GM19035 (cell line): ENCODE measurements around the gene SCARF1.
"Not testable (repeated sequence)": the region's sequence is repeated elsewhere in the genome, so short reads cannot be mapped to it uniquely, and the experiment has no call there.

Source experiments
- ATAC-seq: cut with Tn5 transposase; IDR thresholded peaks from one replicate; pipeline ENCODE4 v1.9.1; 2021; ENCODE audit not compliant: unreplicated experiment

SCARF1 gene

GRCh38 chr17:1645207-1646171 is at the start of gene SCARF1:
Gene SCARF1, minus strand, starts transcription at chr17:1645732. Its CDS starts 35 bp downstream, at chr17:1645697.
- ATAC-seq = no peak

- ATAC-seq = no peak
These were observed 47.8 kb upstream of the SCARF1 start for GRCh38 chr17:1693339-1693738.

- ATAC-seq = no peak
These were observed 45.2 kb upstream of the SCARF1 start for GRCh38 chr17:1690544-1691221.

GRCh38 chr17:1688405-1688804 is 42.9 kb upstream of the SCARF1 start:
- ATAC-seq = not testable (repeated sequence)

GRCh38 chr17:1686086-1686485 is 40.6 kb upstream of the SCARF1 start:
- ATAC-seq = no peak

GRCh38 chr17:1684378-1685189 is 39.1 kb upstream of the SCARF1 start, which contains the start of gene PRPF8:
Gene PRPF8, minus strand, starts transcription at chr17:1684867. Its CDS starts 296 bp downstream, at chr17:1684571.
- ATAC-seq = peak; percentile 98

- ATAC-seq = no peak
These were observed 37.9 kb upstream of the SCARF1 start for GRCh38 chr17:1683459-1683858.

- no peak for ATAC-seq
These were observed 30.9 kb upstream of the SCARF1 start for GRCh38 chr17:1676401-1676800.

- ATAC-seq = no peak
These were observed 27.7 kb upstream of the SCARF1 start for GRCh38 chr17:1673041-1673785.

- ATAC-seq = not testable (repeated sequence)
These were observed 18.4 kb upstream of the SCARF1 start for GRCh38 chr17:1663934-1664333.

- no peak for ATAC-seq
These were observed 15.5 kb upstream of the SCARF1 start for GRCh38 chr17:1661045-1661444.

- ATAC-seq = no peak
These were observed 12.6 kb upstream of the SCARF1 start for GRCh38 chr17:1658100-1658499.

- no peak for ATAC-seq
These were observed 8.2 kb upstream of the SCARF1 start for GRCh38 chr17:1653735-1654134.

- ATAC-seq = not testable (repeated sequence)
These were observed 7.3 kb upstream of the SCARF1 start for GRCh38 chr17:1652794-1653193.

- no peak for ATAC-seq
These were observed 6.0 kb upstream of the SCARF1 start for GRCh38 chr17:1651559-1651844.

- ATAC-seq = no peak
These were observed 5.4 kb upstream of the SCARF1 start for GRCh38 chr17:1650731-1651558.

GRCh38 chr17:1649844-1650501 is 4.4 kb upstream of the SCARF1 start, which contains the start of gene RILP:
Gene RILP, minus strand, starts transcription at chr17:1649866. Its CDS starts 62 bp downstream, at chr17:1649804.
- no peak for ATAC-seq

GRCh38 chr17:1648963-1649843 is 3.7 kb upstream of the SCARF1 start:
- peak; percentile 52 for ATAC-seq
